Measurements from ENCODE around the gene AMH. TPM values are rescaled to one million over a fixed set of nuclear protein-coding genes. Genes with fewer than 3 reads are reported as not detected.

Gene AMH
- total RNA-seq, 6 donors from 2014 or later: 1.1 to 6.3 (median 3.2) TPM

DNA sequence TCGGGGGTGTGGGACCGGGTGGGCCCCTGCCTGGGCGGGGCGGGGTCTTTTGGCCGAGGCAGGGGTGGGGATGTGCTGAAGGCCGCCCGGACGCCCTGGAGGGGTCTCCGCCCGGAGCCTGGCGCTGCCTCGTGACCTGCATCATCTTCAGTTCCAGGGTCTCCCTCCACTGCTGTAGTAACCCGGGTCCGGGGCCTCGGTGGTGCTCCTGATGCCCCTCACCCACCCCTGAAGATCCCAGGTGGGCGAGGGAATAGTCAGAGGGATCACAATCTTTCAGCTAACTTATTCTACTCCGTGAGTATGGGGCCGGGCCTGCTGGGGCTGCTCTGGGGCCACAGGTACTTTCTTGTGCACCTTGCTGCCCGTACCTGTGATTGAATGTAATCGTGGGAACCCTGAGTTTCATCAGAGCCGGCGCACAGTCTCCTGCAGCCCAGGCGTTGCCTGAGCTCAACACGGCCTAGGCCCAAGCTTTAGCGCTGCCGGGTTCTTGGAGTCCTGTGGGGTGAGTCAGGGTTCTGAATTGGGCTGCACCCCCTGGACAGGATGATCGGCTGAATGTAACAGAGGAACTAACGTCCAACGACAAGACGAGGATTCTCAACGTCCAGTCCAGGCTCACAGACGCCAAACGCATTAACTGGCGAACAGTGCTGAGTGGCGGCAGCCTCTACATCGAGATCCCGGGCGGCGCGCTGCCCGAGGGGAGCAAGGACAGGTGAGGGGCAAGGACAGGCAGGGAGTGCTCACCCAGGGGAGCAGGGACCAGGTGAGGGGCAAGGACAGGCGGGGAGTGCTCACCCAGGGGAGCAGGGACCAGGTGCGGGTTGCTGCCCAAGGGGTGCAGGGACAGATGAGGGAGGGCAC, 22.3 kb downstream of the AMH start:
- Histone ChIP-seq H3K27ac (peak overlapping the region; percentile 99), H3K4me3 (peak overlapping the region; percentile 87 to 99 (median 98)), H3K27me3 (no peaks in the 10 kb centered on the region), H3K36me3 (peaks cover 9 to 31% (median 24%) of the 10 kb centered on the region in 4 donors), H3K4me1 (peaks cover 60 to 78% (median 70%) of the 10 kb centered on the region in 4 donors), H3K9me3 (no peaks in the 10 kb centered on the region)
- WGBS, 2 donors: 35 to 67% methylated on average over 14 to 36 of the region's 43 CpGs
- DNase-seq (peak in 1 of 2 donors; percentile 85), ATAC-seq (ENCODE audit: low FRiP score in 2 of 2) (no peak)
- TF ChIP-seq POLR2AphosphoS5 (IDR thresholded peaks at IDR 0.05) (no peak), EP300 (IDR thresholded peaks at IDR 0.05) (no peak), POLR2A (IDR thresholded peaks at IDR 0.05) (no peak)
- TF ChIP-seq, protein P1, sequence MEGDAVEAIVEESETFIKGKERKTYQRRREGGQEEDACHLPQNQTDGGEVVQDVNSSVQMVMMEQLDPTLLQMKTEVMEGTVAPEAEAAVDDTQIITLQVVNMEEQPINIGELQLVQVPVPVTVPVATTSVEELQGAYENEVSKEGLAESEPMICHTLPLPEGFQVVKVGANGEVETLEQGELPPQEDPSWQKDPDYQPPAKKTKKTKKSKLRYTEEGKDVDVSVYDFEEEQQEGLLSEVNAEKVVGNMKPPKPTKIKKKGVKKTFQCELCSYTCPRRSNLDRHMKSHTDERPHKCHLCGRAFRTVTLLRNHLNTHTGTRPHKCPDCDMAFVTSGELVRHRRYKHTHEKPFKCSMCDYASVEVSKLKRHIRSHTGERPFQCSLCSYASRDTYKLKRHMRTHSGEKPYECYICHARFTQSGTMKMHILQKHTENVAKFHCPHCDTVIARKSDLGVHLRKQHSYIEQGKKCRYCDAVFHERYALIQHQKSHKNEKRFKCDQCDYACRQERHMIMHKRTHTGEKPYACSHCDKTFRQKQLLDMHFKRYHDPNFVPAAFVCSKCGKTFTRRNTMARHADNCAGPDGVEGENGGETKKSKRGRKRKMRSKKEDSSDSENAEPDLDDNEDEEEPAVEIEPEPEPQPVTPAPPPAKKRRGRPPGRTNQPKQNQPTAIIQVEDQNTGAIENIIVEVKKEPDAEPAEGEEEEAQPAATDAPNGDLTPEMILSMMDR (IDR thresholded peaks at IDR 0.05): no peak

DNA sequence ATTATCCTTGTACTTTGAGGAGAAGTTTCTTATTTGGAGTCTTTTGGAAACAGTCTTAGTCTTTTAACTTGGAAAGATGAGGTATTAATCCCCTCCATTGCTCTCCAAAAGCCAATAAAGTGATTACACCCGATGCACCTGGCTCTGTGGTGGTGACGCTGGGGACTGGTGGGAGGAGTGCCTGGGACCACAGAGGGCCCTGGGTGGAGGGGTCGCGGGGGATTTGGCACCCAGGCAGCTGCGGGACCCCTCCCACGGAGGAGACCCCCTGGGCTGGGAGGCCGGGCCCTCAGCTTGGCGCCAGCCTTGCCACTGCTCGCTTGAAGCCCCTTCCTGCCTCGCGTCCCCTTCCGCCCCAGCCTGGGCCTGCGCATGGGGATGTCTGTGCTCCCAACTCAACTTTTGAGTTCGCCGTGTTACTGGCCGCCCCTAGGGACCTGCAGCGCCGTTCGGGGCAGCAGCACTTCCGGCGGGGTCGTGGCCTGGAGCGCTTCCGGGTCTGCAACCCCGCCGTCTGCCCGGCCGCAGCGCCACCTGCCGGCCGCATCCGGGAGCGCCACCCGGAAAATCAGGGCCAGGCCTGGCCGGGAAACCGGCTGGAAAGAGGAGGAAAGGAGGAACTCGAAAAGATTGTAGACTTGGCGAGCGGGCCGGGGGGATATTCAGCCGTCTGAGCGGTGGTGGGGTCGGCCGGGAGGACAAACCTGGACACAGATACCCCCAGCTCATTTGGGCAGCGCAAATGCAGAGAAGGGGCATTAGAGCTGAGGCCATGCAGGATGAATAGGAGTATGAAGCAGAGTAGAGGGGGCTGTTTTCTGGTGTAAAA, 24.4 kb downstream of the AMH start:
- 11 to 20% methylated on average over 40 to 41 of the region's 45 CpGs for WGBS, 2 donors
- Histone ChIP-seq H3K27ac (peak overlapping the region; percentile 49 to 99 (median 76)), H3K4me1 (peaks cover 46 to 60% (median 54%) of the 10 kb centered on the region in 4 donors), H3K9me3 (no peaks in the 10 kb centered on the region), H3K27me3 (no peaks in the 10 kb centered on the region), H3K36me3 (peaks cover 9 to 36% (median 27%) of the 10 kb centered on the region in 4 donors), H3K4me3 (peak overlapping the region in 3 of 4 donors; percentile 20 to 99 (median 40))
- peak; percentile 78 to 97 for DNase-seq
- TF ChIP-seq EP300 (IDR thresholded peaks at IDR 0.05) (no peak), POLR2A (IDR thresholded peaks at IDR 0.05) (peak in 1 of 4 donors; percentile 48), POLR2AphosphoS5 (IDR thresholded peaks at IDR 0.05) (peak; percentile 52 to 65)
- TF ChIP-seq, protein P1 (IDR thresholded peaks at IDR 0.05): peak; percentile 96 to 99 (median 98)
- peak; percentile 37 to 49 for ATAC-seq (ENCODE audit: low FRiP score in 2 of 2)

DNA sequence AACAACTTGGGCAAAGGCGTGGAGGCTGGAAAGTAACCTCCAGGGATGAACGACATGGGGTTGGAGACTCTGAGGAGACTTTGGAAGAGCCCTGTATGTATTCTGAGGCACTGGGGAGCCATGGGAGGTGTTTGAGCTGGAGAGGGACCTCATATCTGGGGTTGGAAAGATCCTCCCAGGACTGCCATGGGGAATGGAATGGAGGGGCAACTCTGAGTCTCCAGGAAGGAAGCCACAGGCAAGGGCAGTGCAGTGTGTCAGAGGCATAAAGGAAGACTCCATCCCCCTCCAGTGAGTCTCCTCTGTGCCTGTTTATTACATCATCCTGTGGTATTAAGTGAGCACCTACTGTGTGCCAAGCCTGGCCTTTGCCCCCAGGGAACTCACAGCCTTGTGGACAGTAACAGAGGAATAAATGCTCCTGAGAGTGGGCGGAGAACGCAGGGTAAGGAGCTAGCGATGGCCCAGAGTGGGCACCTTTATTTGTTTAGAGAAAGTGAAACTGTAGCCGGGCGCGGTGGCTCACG, 25.1 kb downstream of the AMH start:
- no peak for DNase-seq
- Histone ChIP-seq H3K27me3 (no peaks in the 10 kb centered on the region), H3K4me1 (peaks cover 45 to 56% (median 51%) of the 10 kb centered on the region in 4 donors), H3K4me3 (peak overlapping the region in 2 of 4 donors; percentile 40 to 99), H3K27ac (peak overlapping the region; percentile 49 to 99 (median 76)), H3K36me3 (peaks cover 9 to 36% (median 27%) of the 10 kb centered on the region in 4 donors), H3K9me3 (no peaks in the 10 kb centered on the region)
- 85 to 90% methylated on average over 9 of the region's 9 CpGs for WGBS, 2 donors
- no peak for ATAC-seq (ENCODE audit: low FRiP score in 2 of 2)
- TF ChIP-seq EP300 (IDR thresholded peaks at IDR 0.05) (no peak), POLR2AphosphoS5 (IDR thresholded peaks at IDR 0.05) (no peak), POLR2A (IDR thresholded peaks at IDR 0.05) (no peak)
- TF ChIP-seq, protein P1 (IDR thresholded peaks at IDR 0.05): no peak

GRCh38 chr19:2274931-2275535, 25.9 kb downstream of the AMH start:
- peak; percentile 32 to 47 for ATAC-seq (ENCODE audit: low FRiP score in 2 of 2)
- TF ChIP-seq EP300 (IDR thresholded peaks at IDR 0.05): no peak
- no peak for TF ChIP-seq POLR2AphosphoS5 (IDR thresholded peaks at IDR 0.05)
- no peak for TF ChIP-seq POLR2A (IDR thresholded peaks at IDR 0.05)
- TF ChIP-seq, protein P1 (IDR thresholded peaks at IDR 0.05): peak; percentile 49 to 75 (median 68)
- H3K4me3 ChIP-seq: peak overlapping the region in 1 of 4 donors; percentile 4
- H3K4me1 ChIP-seq: peaks cover 45 to 56% (median 51%) of the 10 kb centered on the region in 4 donors
- H3K36me3 ChIP-seq: peaks cover 9 to 36% (median 27%) of the 10 kb centered on the region in 4 donors
- H3K27me3 ChIP-seq: no peaks in the 10 kb centered on the region
- no peaks in the 10 kb centered on the region for H3K9me3 ChIP-seq
- peak overlapping the region; percentile 18 to 44 (median 28) for H3K27ac ChIP-seq
- WGBS, 2 donors: 56 to 59% methylated on average over 14 of the region's 16 CpGs
- peak; percentile 70 to 81 for DNase-seq

Data from upper lobe of left lung (tissue), 6 donors.